SK-N-SH (cell line): Measurements from ENCODE around the gene BCL11B. TPM values are rescaled to one million over a fixed set of nuclear protein-coding genes. Genes with fewer than 3 reads are reported as not detected.

ENCODE experiments used
- CTCF ChIA-PET: fragments of 300-600, 350-600 bp; formaldehyde crosslinking; extraction: SDS; loops from one replicate; lab custom pipeline; 2021; lab: Yijun Ruan, JAX
- POLR2A ChIA-PET: fragments of 350-600 bp; sonication (Branson Sonifier 250); formaldehyde crosslinking; extraction: SDS; loops from one replicate; lab custom pipeline; 2020; ENCODE audit warnings: antibody characterized with exemption, inconsistent platforms; lab: Yijun Ruan, JAX
- DNase-seq: peaks from one replicate; pipeline ENCODE4 v3.0.0; 2012
- H2AFZ ChIP-seq: fragments of 200-600 bp; sonication (generic); 2 replicates; pipeline ENCODE4 v1.8.1; 2016; ENCODE audit warnings: antibody characterized with exemption, mild to moderate bottlenecking, low read depth
- H3F3A ChIP-seq: fragments of 200-600 bp; sonication (generic); replicated peaks from 2 replicates; pipeline ENCODE3; 2016; ENCODE audit warnings: antibody characterized with exemption, mild to moderate bottlenecking; ENCODE audit not compliant: insufficient read depth
- H3K27ac ChIP-seq, 2 experiments: fragments of 200-500 bp in 1 of 2; fragments of 200-600 bp in 1 of 2; sonication (Bioruptor generic) in 1 of 2; sonication (generic), shearing (Covaris generic) in 1 of 2; 2 replicates each; pipeline versions ENCODE4 v1.5.1 to v1.6.1; 2014 to 2016; ENCODE audit warnings: low read depth in 2 of 2, inconsistent platforms in 1 of 2, low read length in 1 of 2, mild to moderate bottlenecking in 1 of 2, mixed read lengths in 1 of 2
- H3K27me3 ChIP-seq: fragments of 200-600 bp; sonication (generic), shearing (Covaris generic); 2 replicates; pipeline ENCODE4 v1.6.1; 2016; ENCODE audit warnings: mixed run types; ENCODE audit not compliant: insufficient read depth
- H3K36me3 ChIP-seq, 2 experiments: fragments of 200-500 bp in 1 of 2; fragments of 200-600 bp in 1 of 2; sonication (Bioruptor generic) in 1 of 2; sonication (generic) in 1 of 2; replicated peaks in 1 of 2; 2 replicates each; pipeline versions ENCODE3 to v1.5.1; 2014 to 2016; ENCODE audit warnings: low read length in 1 of 2, mild to moderate bottlenecking in 1 of 2; ENCODE audit not compliant: insufficient read depth in 2 of 2, control insufficient read depth in 1 of 2
- H3K4me1 ChIP-seq, 2 experiments: fragments of 200-500 bp in 1 of 2; fragments of 200-600 bp in 1 of 2; sonication (Bioruptor generic) in 1 of 2; sonication (generic), shearing (Covaris generic) in 1 of 2; 2 replicates each; pipeline versions ENCODE4 v1.5.1 to v1.6.1; 2014 to 2016; ENCODE audit warnings: low read depth in 1 of 2, low read length in 1 of 2, mixed run types in 1 of 2; ENCODE audit not compliant: insufficient read depth in 2 of 2, control insufficient read depth in 1 of 2
- H3K4me2 ChIP-seq: fragments of 200-600 bp; sonication (generic), shearing (Covaris generic); 2 replicates; pipeline ENCODE4 v1.6.1; 2017; ENCODE audit warnings: mixed run types
- H3K4me3 ChIP-seq, 2 experiments: fragments of 200-500 bp in 1 of 2; fragments of 200-600 bp in 1 of 2; sonication (Bioruptor generic) in 1 of 2; sonication (generic), shearing (Covaris generic) in 1 of 2; 2 replicates each; pipeline versions ENCODE4 v1.5.1 to v1.8.1; 2014 to 2016; ENCODE audit warnings: low read depth in 2 of 2, inconsistent platforms in 1 of 2, low read length in 1 of 2, mild to moderate bottlenecking in 1 of 2, mixed read lengths in 1 of 2, moderate library complexity in 1 of 2
- H3K79me2 ChIP-seq: fragments of 200-600 bp; sonication (generic); 2 replicates; pipeline ENCODE4 v1.8.1; 2017; ENCODE audit warnings: mild to moderate bottlenecking; ENCODE audit not compliant: insufficient read depth
- H3K9ac ChIP-seq: fragments of 200-600 bp; sonication (generic); 2 replicates; pipeline ENCODE4 v1.6.1; 2017; ENCODE audit warnings: mixed run types
- H3K9me2 ChIP-seq: fragments of 200-600 bp; sonication (generic); 2 replicates; pipeline ENCODE4 v1.6.1; 2017; ENCODE audit warnings: mixed run types
- H3K9me3 ChIP-seq: fragments of 200-600 bp; sonication (generic); 2 replicates; pipeline ENCODE4 v1.6.1; 2017; ENCODE audit warnings: mixed run types, mild to moderate bottlenecking, moderate library complexity
- H4K20me1 ChIP-seq: fragments of 200-600 bp; sonication (generic); 2 replicates; pipeline ENCODE4 v1.6.1; 2017; ENCODE audit warnings: mild to moderate bottlenecking, mixed run types; ENCODE audit not compliant: insufficient read depth
- ELF1 ChIP-seq: IDR thresholded peaks from 2 replicates; pipeline ENCODE4 v1.4.0; 2012
- EP300 ChIP-seq, 2 experiments: IDR thresholded peaks; 2 replicates each; pipeline versions ENCODE4 v1.4.0 to v1.6.1; 2012; ENCODE audit warnings: borderline replicate concordance in 1 of 2, low read depth in 1 of 2, low read length in 1 of 2
- EZH2phosphoT487 ChIP-seq: fragments of 200-600 bp; sonication (generic); IDR thresholded peaks from 2 replicates; pipeline ENCODE4 v1.6.1; 2017; ENCODE audit warnings: low read depth, mixed run types, mild to moderate bottlenecking, antibody characterized with exemption, moderate library complexity, borderline replicate concordance
- FOXM1 ChIP-seq: IDR thresholded peaks from 2 replicates; pipeline ENCODE4 v1.4.0; 2012; ENCODE audit warnings: low read depth, mild to moderate bottlenecking
- JUND ChIP-seq: IDR thresholded peaks from 2 replicates; pipeline ENCODE4 v1.4.0; 2012
- MEF2A ChIP-seq: IDR thresholded peaks from 2 replicates; pipeline ENCODE4 v1.4.0; 2012; ENCODE audit warnings: low read depth, borderline replicate concordance
- NFIC ChIP-seq: IDR thresholded peaks from 2 replicates; pipeline ENCODE4 v1.4.0; 2012; ENCODE audit warnings: borderline replicate concordance
- NRF1 ChIP-seq: IDR thresholded peaks from 2 replicates; pipeline ENCODE4 v1.6.1; 2012; ENCODE audit warnings: low read depth, mild to moderate bottlenecking, low read length
- RFX5 ChIP-seq: IDR thresholded peaks from 2 replicates; pipeline ENCODE4 v1.6.1; 2012; ENCODE audit warnings: mild to moderate bottlenecking, improper control_type of control experiment, low read length
- TAF1 ChIP-seq: IDR thresholded peaks from 2 replicates; pipeline ENCODE4 v1.6.1; 2012; ENCODE audit warnings: low read depth, mild to moderate bottlenecking, low read length, moderate library complexity, borderline replicate concordance
- WGBS: methylation state at CpG from one replicate; pipeline ENCODE4 v1.1.6; 2017; ENCODE audit warnings: low lambda C conversion rate; 5-methylcytosine and 5-hydroxymethylcytosine counted together
- polyA plus RNA-seq, 3 experiments: library from polyadenylated mRNA; depleted of rRNA; stranded (reverse); fragments of >200 nt; gene quantifications; 2 replicates each; pipeline ENCODE4 v1.2.3, GENCODE V29; 2012
- TF ChIP-seq, protein P1 (sequence below): fragments of 150-350 bp; IDR thresholded peaks from 2 replicates; pipeline ENCODE4 v1.6.1; 2017; ENCODE audit warnings: antibody characterized with exemption, low read length, low read depth, borderline replicate concordance

The BCL11B gene
- polyA plus RNA-seq, 1 of the 3 experiments (the other 2 are of a cell fraction) = not detected

DNA sequence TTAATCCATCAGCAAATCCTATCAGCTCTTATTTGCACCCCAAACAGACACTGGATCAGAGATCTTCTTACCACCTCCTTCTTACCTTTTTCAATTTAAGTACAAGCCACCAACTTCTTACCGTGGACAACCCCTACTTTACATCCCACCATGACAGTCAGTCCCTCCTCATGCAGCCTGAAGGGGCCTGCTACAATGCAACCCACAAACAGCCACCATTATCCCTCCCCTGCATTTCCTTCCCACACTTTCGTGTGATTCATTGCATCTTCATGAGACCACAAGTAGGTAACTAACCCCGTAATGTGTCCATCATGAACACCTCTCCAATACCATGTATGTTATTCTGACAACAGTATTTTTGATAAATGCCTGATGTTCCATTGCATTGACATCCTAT, 108.6 kb downstream of the BCL11B start:
- no peak overlapping the region for H3K9ac ChIP-seq
- CTCF ChIA-PET = interaction anchor here (2.2 kb wide), 1 partner anchor 103 kb away, joined by 7 read pairs; no protein-coding TSS in a partner anchor
- no peaks in the 10 kb centered on the region for H3K9me2 ChIP-seq
- no peak for DNase-seq
- no peaks in the 10 kb centered on the region for H3K9me3 ChIP-seq
- H3K27ac ChIP-seq = no peak overlapping the region
- H3F3A ChIP-seq = no peaks in the 10 kb centered on the region
- no peaks in the 10 kb centered on the region for H3K36me3 ChIP-seq
- no peak overlapping the region for H3K4me2 ChIP-seq
- H4K20me1 ChIP-seq = no peaks in the 10 kb centered on the region
- no peak overlapping the region for H3K4me3 ChIP-seq
- H3K4me1 ChIP-seq = no peaks in the 10 kb centered on the region
- POLR2A ChIA-PET = no interaction called here
- peaks cover 1% of the 10 kb centered on the region; the same call in 1 of the 2 replicates for H3K27me3 ChIP-seq
- no peaks in the 10 kb centered on the region for H3K79me2 ChIP-seq
- 0% methylated on average over 3 of the region's 3 CpGs for WGBS
- H2AFZ ChIP-seq = no peak overlapping the region
- TF ChIP-seq ELF1 (no peak), NFIC (no peak), MEF2A (no peak), NRF1 (no peak), EP300 (IDR thresholded peaks at IDR 0.05; ENCODE audit: borderline replicate concordance in 1 of 2, low read depth in 1 of 2, low read length in 1 of 2) (no peak), FOXM1 (no peak), RFX5 (no peak), TAF1 (no peak), JUND (no peak)
- TF ChIP-seq, protein P1, sequence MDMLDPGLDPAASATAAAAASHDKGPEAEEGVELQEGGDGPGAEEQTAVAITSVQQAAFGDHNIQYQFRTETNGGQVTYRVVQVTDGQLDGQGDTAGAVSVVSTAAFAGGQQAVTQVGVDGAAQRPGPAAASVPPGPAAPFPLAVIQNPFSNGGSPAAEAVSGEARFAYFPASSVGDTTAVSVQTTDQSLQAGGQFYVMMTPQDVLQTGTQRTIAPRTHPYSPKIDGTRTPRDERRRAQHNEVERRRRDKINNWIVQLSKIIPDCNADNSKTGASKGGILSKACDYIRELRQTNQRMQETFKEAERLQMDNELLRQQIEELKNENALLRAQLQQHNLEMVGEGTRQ = no peak
- TF ChIP-seq, all 33 proteins: peak for 0

GRCh38 chr14:99159341-99160340, 112.4 kb downstream of the BCL11B start:
- Histone ChIP-seq H3K9me3 (no peaks in the 10 kb centered on the region), H3F3A (no peaks in the 10 kb centered on the region), H2AFZ (no peak overlapping the region), H3K79me2 (no peaks in the 10 kb centered on the region), H3K27me3 (peaks cover 5% of the 10 kb centered on the region; the same call in 1 of the 2 replicates), H3K9me2 (no peaks in the 10 kb centered on the region), H3K27ac (no peak overlapping the region), H3K4me1 (no peaks in the 10 kb centered on the region), H3K4me2 (no peak overlapping the region), H4K20me1 (no peaks in the 10 kb centered on the region), H3K9ac (no peak overlapping the region), H3K4me3 (no peak overlapping the region), H3K36me3 (no peaks in the 10 kb centered on the region)
- no peak for TF ChIP-seq EZH2phosphoT487
- WGBS = 12% methylated on average over 13 of the region's 22 CpGs
- POLR2A ChIA-PET = no interaction called here
- CTCF ChIA-PET = interaction anchor here (0.6 kb wide), 1 partner anchor 1843 kb away, joined by 3 read pairs; no protein-coding TSS in a partner anchor
- no peak for DNase-seq
